D721Med (cell line): ENCODE results near the gene KRTAP3-2.

Experiments
- DNase-seq: peaks from one replicate; pipeline ENCODE4 v3.0.0; 2011; ENCODE audit warnings: low spot score; ENCODE audit not compliant: insufficient read length
- FAIRE-seq: peaks from 2 replicates; lab custom pipeline; 2011; peaks lifted over from hg19 to GRCh38; lab: Jason Lieb, UNC
- TF ChIP-seq, protein P1 (sequence below): IDR thresholded peaks from 2 replicates; pipeline ENCODE4 v1.5.1; 2012; ENCODE audit warnings: mild to moderate bottlenecking, control low read depth; ENCODE audit not compliant: insufficient read depth; ENCODE audit errors: missing control alignments

KRTAP3-2 gene

DNA sequence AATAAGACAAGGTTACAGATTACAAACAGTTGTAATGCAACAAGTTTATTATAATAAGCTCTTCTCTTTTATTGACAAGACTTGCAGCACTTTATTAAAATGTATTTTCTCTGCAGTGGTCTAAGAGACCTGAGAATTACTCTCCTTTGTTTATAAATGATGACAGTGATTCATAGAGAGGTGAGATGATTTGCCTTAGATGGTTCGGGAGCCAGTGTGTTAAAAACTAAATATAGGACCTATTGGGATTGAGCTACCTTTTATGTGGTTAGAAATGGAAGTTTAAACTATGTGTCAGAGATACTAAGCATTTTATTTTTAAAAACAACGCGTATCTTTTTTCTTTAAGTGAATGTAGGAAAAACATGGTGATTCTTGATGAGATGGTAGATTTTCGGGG is 2.9 kb downstream of the KRTAP3-2 start:
- TF ChIP-seq, protein P1, sequence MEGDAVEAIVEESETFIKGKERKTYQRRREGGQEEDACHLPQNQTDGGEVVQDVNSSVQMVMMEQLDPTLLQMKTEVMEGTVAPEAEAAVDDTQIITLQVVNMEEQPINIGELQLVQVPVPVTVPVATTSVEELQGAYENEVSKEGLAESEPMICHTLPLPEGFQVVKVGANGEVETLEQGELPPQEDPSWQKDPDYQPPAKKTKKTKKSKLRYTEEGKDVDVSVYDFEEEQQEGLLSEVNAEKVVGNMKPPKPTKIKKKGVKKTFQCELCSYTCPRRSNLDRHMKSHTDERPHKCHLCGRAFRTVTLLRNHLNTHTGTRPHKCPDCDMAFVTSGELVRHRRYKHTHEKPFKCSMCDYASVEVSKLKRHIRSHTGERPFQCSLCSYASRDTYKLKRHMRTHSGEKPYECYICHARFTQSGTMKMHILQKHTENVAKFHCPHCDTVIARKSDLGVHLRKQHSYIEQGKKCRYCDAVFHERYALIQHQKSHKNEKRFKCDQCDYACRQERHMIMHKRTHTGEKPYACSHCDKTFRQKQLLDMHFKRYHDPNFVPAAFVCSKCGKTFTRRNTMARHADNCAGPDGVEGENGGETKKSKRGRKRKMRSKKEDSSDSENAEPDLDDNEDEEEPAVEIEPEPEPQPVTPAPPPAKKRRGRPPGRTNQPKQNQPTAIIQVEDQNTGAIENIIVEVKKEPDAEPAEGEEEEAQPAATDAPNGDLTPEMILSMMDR, result no peak
- FAIRE-seq (no peak), DNase-seq (no peak)

DNA sequence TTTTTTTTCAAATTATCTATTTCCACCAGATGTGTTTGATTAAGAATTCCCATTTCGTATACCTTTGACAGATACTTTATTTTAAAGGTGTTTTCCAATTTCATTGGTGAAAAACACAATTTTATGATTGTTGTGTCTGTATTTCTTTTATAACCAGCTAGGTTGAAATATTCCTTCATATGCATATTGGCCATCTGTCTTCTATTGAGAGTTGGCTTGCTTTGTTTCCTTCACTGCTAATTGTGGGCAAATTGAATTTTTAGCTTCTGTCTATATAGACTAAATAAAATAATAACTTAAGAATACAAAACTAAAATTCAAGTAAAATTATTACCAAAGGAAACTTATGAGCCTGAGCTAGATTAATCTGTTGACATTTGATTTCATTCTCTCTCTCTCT is 4.6 kb downstream of the KRTAP3-2 start:
- DNase-seq (no peak), FAIRE-seq (no peak)
- TF ChIP-seq, protein P1, result no peak

DNA sequence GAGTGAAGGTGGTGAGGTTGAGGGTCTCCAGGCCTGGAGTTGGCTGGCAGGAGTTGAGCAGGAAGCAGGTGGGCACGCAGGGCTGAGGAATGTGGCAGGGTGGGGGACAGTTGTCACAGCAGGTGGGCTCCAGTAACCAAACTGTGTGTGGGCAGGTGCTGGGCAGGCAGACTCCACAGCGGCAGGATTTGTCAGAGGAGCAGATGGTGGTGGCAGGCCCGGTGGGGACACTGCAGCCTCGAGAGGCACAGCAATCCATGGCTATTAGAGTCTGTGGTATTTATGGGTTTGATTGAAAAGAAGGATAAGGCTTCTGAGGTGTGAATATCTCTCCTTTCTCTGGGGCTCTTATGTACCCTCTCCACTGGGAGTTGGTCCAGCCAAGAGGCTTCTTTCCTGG is 5.9 kb downstream of the KRTAP3-2 start, which contains the start of gene KRTAP3-3:
TSS of gene KRTAP3-3 (minus strand) at position 326 of the 400 bp plus-strand sequence. CDS start at position 259, 67 bp downstream.
- no peak for FAIRE-seq
- DNase-seq, result no peak
- TF ChIP-seq, protein P1, result no peak

DNA sequence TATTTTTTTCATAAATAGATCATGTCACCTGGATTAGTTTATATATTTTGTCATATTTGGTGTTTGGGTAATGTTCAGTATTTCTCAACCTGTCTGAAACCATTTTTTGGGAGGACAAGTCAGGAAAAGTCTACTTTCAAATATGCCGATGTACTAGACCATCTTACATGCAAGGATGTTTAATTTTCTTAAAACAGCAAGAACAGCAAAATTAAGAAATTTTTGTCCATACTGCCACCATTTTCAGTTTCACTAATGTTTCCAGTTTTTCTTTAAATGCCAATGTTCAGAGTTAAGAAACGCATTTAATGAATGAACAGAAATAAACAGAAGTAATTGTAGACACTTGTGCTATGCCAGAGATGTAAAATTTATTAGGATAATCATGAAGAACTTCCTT is 6.6 kb downstream of the KRTAP3-2 start:
- DNase-seq, result no peak
- FAIRE-seq, result no peak
- TF ChIP-seq, protein P1, result no peak

DNA sequence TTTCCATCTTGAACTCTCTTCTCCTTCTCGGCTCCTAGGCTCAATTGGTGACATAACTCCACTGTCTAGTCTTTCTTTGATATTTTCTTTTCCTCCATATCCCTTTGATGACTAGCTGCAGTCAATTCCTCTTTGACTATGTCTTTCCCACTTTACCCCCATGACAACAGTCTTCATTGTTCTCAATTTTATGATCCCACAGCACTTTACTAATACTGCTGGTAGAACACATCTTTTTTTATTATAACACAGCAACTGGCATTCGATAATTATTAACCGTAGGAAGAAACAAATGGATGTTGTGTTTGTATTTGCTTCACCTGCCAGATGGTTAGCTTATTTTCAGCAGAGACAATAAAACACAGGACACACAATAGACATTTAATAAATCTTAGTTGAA is 7.0 kb downstream of the KRTAP3-2 start:
- DNase-seq (no peak), FAIRE-seq (no peak)
- TF ChIP-seq, protein P1, result no peak

DNA sequence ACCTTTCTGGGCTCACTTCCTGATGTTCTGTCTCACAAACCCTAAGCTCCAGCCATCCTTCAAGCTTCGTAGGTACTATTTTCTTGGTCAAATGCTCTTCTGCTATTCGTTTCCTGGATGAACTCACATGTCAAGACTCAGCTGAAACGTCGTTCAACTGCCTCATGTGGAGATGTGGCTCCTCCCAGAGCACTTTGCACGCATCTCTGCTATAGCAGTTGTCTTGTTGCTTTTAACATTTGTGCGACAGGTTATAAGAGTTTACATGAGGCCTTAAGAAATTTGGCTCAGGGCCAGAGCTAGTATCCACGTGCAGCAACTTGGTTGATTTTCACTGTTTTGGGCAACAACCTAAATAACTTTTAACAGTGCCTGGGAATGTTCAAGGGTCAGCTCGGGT is 12.8 kb downstream of the KRTAP3-2 start:
- FAIRE-seq (no peak), DNase-seq (no peak)
- TF ChIP-seq, protein P1, result no peak

DNA sequence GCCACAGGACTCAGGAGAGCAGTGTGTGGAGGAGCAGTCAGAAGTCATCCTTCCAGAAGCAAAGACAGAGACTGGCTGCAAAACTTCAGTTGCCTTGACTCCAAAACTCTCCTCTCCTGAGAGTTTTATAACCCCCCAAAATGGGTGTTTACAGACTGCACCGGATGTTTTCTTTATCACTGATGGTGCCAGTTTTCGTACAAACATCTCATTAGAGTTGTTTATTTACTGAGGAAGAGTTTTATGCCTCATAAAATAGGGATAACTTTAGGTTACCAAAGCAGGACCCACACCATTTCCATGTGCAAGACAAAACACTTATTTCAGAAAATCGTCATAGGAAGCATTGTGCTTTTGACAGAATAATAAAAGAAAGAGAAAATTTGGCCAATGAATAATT is 15.5 kb downstream of the KRTAP3-2 start, which contains the start of gene KRT40:
TSS of gene KRT40 (minus strand) at position 101 of the 400 bp plus-strand sequence. CDS start at position 48, 53 bp downstream.
- FAIRE-seq (no peak), DNase-seq (no peak)
- TF ChIP-seq, protein P1, result no peak
